HG02870 (cell line): ENCODE measurements around the gene MAFG.
"Not testable (repeated sequence)": the region's sequence is repeated elsewhere in the genome, so short reads cannot be mapped to it uniquely, and the experiment has no call there.

Source experiments
- ATAC-seq: cut with Tn5 transposase; IDR thresholded peaks from one replicate; pipeline ENCODE4 v1.9.1; 2021; ENCODE audit warnings: mild to moderate bottlenecking, moderate library complexity; ENCODE audit not compliant: unreplicated experiment

Gene MAFG

DNA sequence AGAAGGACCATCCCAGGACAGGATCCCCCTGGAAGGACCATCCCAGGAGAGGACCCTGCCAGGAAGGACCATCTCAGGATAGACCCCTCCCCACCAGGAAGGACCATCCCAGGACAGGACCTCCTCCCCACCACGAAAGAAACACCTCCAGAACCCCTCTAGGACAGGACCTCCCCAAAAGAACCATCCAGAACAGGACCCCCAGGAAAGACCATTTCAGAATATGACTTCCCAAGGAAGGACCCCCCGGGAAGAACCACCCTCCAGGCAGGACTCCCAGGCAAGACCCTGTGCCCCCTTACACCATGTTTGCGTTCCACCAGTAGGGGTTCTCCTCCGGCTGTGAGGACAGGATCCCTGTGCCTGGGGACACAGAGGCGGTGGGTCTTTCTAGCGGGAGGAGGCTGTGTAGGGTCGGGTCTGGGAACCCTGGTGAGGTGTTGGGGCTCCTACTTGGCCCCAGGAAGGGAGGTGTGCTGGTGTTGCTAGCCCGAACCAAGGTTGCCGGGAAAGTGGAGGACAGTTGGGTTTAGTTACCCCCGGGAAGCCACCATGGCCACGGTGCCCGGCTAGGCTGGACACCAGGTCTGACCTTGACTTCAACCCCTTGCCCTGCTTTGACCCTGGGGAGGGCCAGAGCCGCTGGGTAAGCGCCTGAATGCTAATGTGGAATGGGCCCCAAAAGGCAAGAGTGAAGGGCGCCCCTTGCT, 31.3 kb upstream of the MAFG start:
- no peak for ATAC-seq

GRCh38 chr17:81957691-81958432, 30.3 kb upstream of the MAFG start:
- no peak for ATAC-seq

GRCh38 chr17:81956607-81957589, 29.4 kb upstream of the MAFG start:
- ATAC-seq, result no peak

DNA sequence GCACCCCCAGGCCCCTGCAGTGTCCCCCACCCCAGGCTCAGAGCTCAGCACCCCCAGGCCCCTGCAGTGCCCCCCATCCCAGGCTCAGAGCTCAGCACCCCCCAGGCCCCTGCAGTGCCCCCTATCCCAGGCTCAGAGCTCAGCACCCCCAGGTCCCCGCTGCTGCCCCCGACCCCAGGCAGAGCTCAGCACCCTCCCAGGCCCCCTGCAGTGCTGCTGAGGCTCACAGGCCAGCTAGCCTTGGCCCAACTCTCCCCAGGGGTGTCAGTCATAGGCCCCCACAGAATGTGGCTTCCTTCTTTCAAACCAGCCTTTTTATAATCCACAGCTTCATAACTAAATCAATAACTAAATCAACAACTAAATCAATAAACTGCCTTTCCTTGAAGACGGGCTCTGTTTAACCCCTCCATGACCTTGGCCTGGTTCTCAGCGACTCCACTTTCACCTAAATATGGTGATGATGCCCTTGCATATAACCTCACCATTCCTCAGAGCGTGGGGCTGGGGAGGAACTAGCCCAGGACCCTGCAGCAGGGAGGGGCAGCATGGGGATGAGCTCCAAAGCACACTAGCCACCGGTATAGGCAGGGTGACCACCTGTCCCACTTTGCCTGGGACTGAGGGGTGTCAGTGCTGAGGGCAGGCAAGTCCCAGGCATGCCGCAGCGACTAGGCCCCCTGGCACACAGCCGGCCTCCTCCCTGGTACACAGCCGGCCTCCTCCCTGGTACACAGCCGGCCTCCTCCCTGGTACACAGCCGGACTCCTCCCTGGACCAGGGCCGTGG, 28.4 kb upstream of the MAFG start:
- no peak for ATAC-seq

- ATAC-seq, result no peak
Measured at GRCh38 chr17:81955058-81955681, 27.6 kb upstream of the MAFG start.

- no peak for ATAC-seq
Measured at GRCh38 chr17:81954131-81955057, 26.9 kb upstream of the MAFG start.

DNA sequence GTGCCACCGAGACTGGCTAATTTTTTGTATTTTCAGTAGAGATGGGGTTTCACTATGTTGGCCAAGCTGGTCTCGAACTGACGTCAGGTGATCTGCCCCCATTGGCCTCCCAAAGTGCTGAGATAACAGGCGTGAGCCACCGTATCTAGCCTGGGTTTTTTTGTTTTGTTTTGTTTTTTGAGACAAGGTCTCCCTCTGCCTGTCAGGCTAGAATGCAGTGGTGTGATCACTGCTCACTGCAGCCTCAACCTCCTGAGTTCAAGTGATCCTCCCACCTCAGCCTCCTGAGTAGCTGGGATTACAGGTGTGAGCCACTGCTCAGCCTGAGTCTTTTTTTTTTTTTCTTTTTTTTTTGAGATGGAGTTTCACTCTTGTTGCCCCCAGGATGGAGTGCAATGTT, 25.9 kb upstream of the MAFG start:
- ATAC-seq, result not testable (repeated sequence)

DNA sequence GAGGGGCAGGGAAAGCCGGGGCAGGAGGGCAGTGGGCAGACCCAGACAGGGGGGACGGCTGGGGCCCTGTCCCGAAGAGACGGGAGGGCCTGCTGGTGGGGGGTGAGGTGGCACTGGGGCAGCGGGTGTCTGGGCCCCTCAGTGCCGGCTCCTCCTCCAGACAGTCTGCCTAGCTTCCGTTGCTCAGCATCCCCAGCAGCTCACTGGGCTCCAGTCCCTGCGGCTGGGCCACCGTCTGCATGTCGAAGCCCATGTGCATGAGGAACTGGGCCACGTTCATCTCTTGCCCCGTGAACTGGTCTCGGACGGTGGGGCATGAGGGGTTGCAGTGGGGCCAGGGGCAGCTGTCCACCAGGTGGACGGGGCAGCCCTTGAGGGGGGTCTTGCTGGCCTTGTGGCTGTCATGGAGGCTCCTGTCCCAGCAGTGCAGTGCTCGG, 25.3 kb upstream of the MAFG start:
- ATAC-seq, result no peak

- ATAC-seq, result no peak
Measured at GRCh38 chr17:81951785-81952684, 24.5 kb upstream of the MAFG start.

GRCh38 chr17:81950501-81950900, 23.0 kb upstream of the MAFG start:
- no peak for ATAC-seq

DNA sequence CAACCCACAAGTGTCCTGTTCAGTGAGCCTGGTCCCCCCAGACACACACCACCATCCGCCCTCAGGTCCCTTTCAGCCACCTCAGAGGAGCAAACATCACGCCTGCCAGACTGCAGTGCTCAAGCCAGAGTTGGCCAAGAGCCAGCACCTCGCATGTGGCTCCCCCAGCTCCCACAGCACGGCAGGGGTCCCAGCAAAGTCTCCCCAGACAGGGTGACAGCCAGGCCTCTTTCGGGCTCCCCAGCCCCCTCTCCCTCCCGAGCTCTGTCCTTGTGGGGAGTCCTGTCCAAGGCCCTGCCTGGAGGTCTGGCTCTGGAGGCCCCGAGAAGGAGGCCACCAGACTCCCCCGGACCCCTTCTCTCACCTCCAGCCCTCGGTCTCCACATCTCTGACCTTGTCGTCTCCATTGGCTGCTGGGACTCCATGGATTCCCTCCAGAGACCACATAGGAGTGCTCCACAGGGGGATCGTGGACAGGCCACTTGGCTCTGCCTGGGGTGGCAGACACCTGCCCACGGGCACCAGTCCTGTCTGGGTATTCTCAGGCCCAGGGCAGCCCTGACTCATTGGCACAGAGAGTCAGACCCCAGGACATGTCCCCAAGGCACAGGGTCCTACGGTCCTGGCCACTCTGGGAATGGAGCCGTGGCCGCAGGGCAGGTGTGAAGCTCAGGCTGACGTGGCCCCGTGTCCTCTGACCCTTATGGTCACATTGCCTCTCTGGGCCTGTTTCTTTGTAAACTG, 21.3 kb upstream of the MAFG start:
- no peak for ATAC-seq

- ATAC-seq, result no peak
Measured at GRCh38 chr17:81947189-81947588, 19.7 kb upstream of the MAFG start, which contains the start of gene MYADML2. Gene MYADML2, minus strand, starts transcription at chr17:81947233. Its CDS starts 5,492 bp downstream, at chr17:81941741.

DNA sequence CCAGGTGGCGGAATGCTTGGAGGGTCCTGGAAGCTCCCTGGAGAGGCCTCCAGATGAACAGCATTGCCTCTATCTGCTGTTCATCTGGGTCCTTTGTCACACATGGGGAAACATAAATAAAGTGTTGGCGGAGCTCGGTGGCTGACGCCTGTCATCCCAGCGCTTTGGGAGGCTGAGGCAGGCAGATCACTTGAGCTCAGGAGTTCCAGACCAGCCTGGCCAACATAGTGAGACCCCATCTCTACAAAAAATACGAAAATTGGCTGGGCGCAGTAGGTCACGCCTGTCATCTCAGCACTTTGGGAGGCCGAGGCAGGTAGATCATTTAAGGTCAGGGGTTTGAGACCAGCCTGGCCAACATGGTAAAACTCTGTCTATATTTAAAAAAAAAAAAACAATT, 17.3 kb upstream of the MAFG start:
- no peak for ATAC-seq

GRCh38 chr17:81942167-81942553, 14.6 kb upstream of the MAFG start:
- no peak for ATAC-seq

- ATAC-seq, result no peak
Measured at GRCh38 chr17:81941484-81942166, 14.1 kb upstream of the MAFG start.
